Activated CD8-positive, alpha-beta T cell treated with anti-CD3 and anti-CD28 coated beads for 36 hours (primary cell): ENCODE data around the gene OTUB1. TPM values are rescaled to one million over a fixed set of nuclear protein-coding genes. Genes with fewer than 3 reads are reported as not detected.

Experiments
- ATAC-seq: fragments of 200-7000 bp; cut with Tn5 transposase; one replicate; pipeline ENCODE4 v1.10.0; 2021; ENCODE audit warnings: mild to moderate bottlenecking, moderate library complexity
- CTCF ChIA-PET: fragments of 350-600 bp; sonication (Branson Sonifier 250); formaldehyde crosslinking; loops from one replicate; lab custom pipeline; 2021; ENCODE audit warnings: antibody characterized with exemption; lab: Charles Lee
- POLR2A ChIA-PET: fragments of 350-600 bp; sonication (Branson Sonifier 250); formaldehyde crosslinking; loops from one replicate; lab custom pipeline; 2021; ENCODE audit warnings: antibody characterized with exemption; lab: Charles Lee
- DNase-seq: peaks from one replicate; pipeline ENCODE4 v3.0.0-alpha.2; 2020
- H3K27ac Mint-ChIP-seq: one replicate; pipeline ENCODE4 v1.8.0; 2021; ENCODE audit warnings: mild to moderate bottlenecking, mixed read lengths
- H3K27me3 Mint-ChIP-seq: one replicate; pipeline ENCODE4 v1.8.0; 2021; ENCODE audit warnings: mixed read lengths
- H3K36me3 Mint-ChIP-seq: one replicate; pipeline ENCODE4 v1.8.0; 2021; ENCODE audit warnings: low read depth, mixed read lengths
- H3K4me1 Mint-ChIP-seq: one replicate; pipeline ENCODE4 v1.8.0; 2021; ENCODE audit warnings: low read depth, mixed read lengths
- H3K4me3 Mint-ChIP-seq: one replicate; pipeline ENCODE4 v1.8.0; 2021; ENCODE audit warnings: mild to moderate bottlenecking, moderate library complexity, mixed read lengths
- H3K9me3 Mint-ChIP-seq: one replicate; pipeline ENCODE4 v1.8.0; 2021; ENCODE audit warnings: mixed read lengths
- CTCF ChIP-seq: fragments of 200-600 bp; IDR thresholded peaks from one replicate; pipeline ENCODE4 v1.8.0; 2022; ENCODE audit warnings: antibody characterized with exemption, mild to moderate bottlenecking
- intact Hi-C: fragments of 100-400 bp; cut with micrococcal nuclease; formaldehyde crosslinking; loops from one replicate; pipeline ENCODE4 v1.10.0; 2022
- total RNA-seq, 2 experiments: library from RNA; stranded (reverse); gene quantifications; one replicate each; pipeline ENCODE4 v1.2.3, GENCODE V29; 2021

The OTUB1 gene
- total RNA-seq, 2 experiments from 2014 or later, result 70.1 to 73.9 TPM

- CTCF ChIA-PET, result interaction anchor here (0.5 to 1.2 kb wide), 2 partner anchors 28 to 424 kb away, joined by 3 read pairs; no protein-coding TSS in a partner anchor
- ATAC-seq, result peak; percentile 47
Measured at GRCh38 chr11:64028398-64029115, 42.3 kb downstream of the OTUB1 start.

GRCh38 chr11:64029773-64030172 is 43.5 kb downstream of the OTUB1 start:
- Mint-ChIP-seq H3K4me3 (no peak overlapping the region), H3K27me3 (peaks cover 33% of the 10 kb centered on the region), H3K36me3 (no peaks in the 10 kb centered on the region), H3K4me1 (peaks cover 3% of the 10 kb centered on the region), H3K27ac (no peak overlapping the region), H3K9me3 (no peaks in the 10 kb centered on the region)
- no peak for TF ChIP-seq CTCF
- intact Hi-C loops, result no loop called here
- DNase-seq (no peak), ATAC-seq (no peak)
- CTCF ChIA-PET, result no interaction called here
- POLR2A ChIA-PET, result interaction anchor here (1.1 kb wide), 1 partner anchor 91 kb away, joined by 3 read pairs; no protein-coding TSS in a partner anchor

More at GRCh38 chr11:64028398-64029115, 42.3 kb downstream of the OTUB1 start:
- no peak for DNase-seq
- intact Hi-C loops, result no loop called here
- no peak for TF ChIP-seq CTCF
- Mint-ChIP-seq H3K9me3 (no peaks in the 10 kb centered on the region), H3K27me3 (peaks cover 22% of the 10 kb centered on the region), H3K4me1 (peaks cover 3% of the 10 kb centered on the region), H3K4me3 (no peak overlapping the region), H3K36me3 (no peaks in the 10 kb centered on the region), H3K27ac (no peak overlapping the region)
- POLR2A ChIA-PET, result no interaction called here

- CTCF ChIA-PET, result interaction anchor here (3.4 kb wide), 1 partner anchor 30 kb away, joined by 14 read pairs; no protein-coding TSS in a partner anchor
- POLR2A ChIA-PET, result interaction anchor here (0.7 to 1.1 kb wide), 2 partner anchors 90 to 103 kb away, joined by 3 read pairs; no protein-coding TSS in a partner anchor
- ATAC-seq (no peak), DNase-seq (no peak)
- Mint-ChIP-seq H3K4me1 (peaks cover 8% of the 10 kb centered on the region), H3K9me3 (no peaks in the 10 kb centered on the region), H3K27me3 (peaks cover 39% of the 10 kb centered on the region), H3K4me3 (no peak overlapping the region), H3K27ac (no peak overlapping the region), H3K36me3 (no peaks in the 10 kb centered on the region)
- no peak for TF ChIP-seq CTCF
- intact Hi-C loops, result no loop called here
Measured at GRCh38 chr11:64031001-64031400, 44.8 kb downstream of the OTUB1 start.

- peaks cover 8% of the 10 kb centered on the region for H3K4me1 Mint-ChIP-seq
- ChIA-PET POLR2A (interaction anchor here (1.2 kb wide), 1 partner anchor 9 kb away, joined by 4 read pairs; no protein-coding TSS in a partner anchor), CTCF (interaction anchor here (3.4 kb wide), 1 partner anchor 31 kb away, joined by 14 read pairs; no protein-coding TSS in a partner anchor)
- H3K27me3 Mint-ChIP-seq, result peaks cover 36% of the 10 kb centered on the region
- H3K36me3 Mint-ChIP-seq, result no peaks in the 10 kb centered on the region
- H3K27ac Mint-ChIP-seq, result no peak overlapping the region
- DNase-seq, result no peak
- ATAC-seq, result no peak
- intact Hi-C loops, result no loop called here
- no peak overlapping the region for H3K4me3 Mint-ChIP-seq
- H3K9me3 Mint-ChIP-seq, result no peaks in the 10 kb centered on the region
- TF ChIP-seq CTCF, result no peak
Measured at GRCh38 chr11:64032050-64032449, 45.8 kb downstream of the OTUB1 start.

- ATAC-seq, result no peak
- CTCF ChIA-PET, result interaction anchor here (3.4 kb wide), 1 partner anchor 34 kb away, joined by 14 read pairs; no protein-coding TSS in a partner anchor
- POLR2A ChIA-PET, result no interaction called here
- peaks cover 41% of the 10 kb centered on the region for H3K27me3 Mint-ChIP-seq
- TF ChIP-seq CTCF, result no peak
- H3K9me3 Mint-ChIP-seq, result no peaks in the 10 kb centered on the region
- no peak for DNase-seq
- H3K27ac Mint-ChIP-seq, result no peak overlapping the region
- no peak overlapping the region for H3K4me3 Mint-ChIP-seq
- H3K36me3 Mint-ChIP-seq, result no peaks in the 10 kb centered on the region
- intact Hi-C loops, result no loop called here
- peaks cover 5% of the 10 kb centered on the region for H3K4me1 Mint-ChIP-seq
Measured at GRCh38 chr11:64034411-64034811, 48.2 kb downstream of the OTUB1 start.
